Fibroblast of villous mesenchyme (primary cell): ENCODE data around the gene FGD6. TPM values are rescaled to one million over a fixed set of nuclear protein-coding genes. Genes with fewer than 3 reads are reported as not detected.

ENCODE experiments used
- DNase-seq: peaks from one replicate; pipeline ENCODE4 v3.0.0-alpha.2; 2010; ENCODE audit warnings: low read depth
- H3K4me3 ChIP-seq: 2 replicates; pipeline ENCODE4 v1.5.1; 2011; ENCODE audit warnings: low read depth, mild to moderate bottlenecking, low read length
- total RNA-seq: library from RNA; depleted of rRNA; stranded (reverse); fragments of >200 nt; gene quantifications from 2 replicates; pipeline ENCODE4 v1.2.3, GENCODE V29; 2012
- TF ChIP-seq, protein P1 (sequence below): IDR thresholded peaks from 2 replicates; pipeline ENCODE4 v1.5.1; 2012; ENCODE audit warnings: low read depth, mild to moderate bottlenecking, low read length; ENCODE audit not compliant: insufficient read depth

Gene FGD6
- total RNA-seq, 1 donor = 18.1 TPM

DNA sequence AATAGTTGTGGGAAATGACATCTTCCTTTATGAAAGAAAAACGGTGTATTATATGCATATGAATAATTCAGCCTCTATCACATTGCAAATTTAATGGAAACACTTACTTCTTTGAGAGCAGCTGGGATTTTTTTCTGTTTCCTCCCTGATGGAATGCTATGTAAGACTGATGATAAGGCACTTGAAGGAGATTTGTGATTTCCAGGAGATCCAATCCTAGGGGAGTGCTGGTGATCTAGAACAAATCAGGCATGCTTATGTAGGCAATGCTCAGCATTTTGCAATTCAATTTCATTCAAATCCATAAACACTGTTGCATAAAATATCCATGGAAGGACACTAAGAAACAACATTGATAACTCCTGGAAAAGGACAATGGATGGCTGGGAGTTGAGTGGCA lies 127.8 kb downstream of the FGD6 start:
- DNase-seq = no peak
- no peak overlapping the region for H3K4me3 ChIP-seq
- TF ChIP-seq, protein P1, sequence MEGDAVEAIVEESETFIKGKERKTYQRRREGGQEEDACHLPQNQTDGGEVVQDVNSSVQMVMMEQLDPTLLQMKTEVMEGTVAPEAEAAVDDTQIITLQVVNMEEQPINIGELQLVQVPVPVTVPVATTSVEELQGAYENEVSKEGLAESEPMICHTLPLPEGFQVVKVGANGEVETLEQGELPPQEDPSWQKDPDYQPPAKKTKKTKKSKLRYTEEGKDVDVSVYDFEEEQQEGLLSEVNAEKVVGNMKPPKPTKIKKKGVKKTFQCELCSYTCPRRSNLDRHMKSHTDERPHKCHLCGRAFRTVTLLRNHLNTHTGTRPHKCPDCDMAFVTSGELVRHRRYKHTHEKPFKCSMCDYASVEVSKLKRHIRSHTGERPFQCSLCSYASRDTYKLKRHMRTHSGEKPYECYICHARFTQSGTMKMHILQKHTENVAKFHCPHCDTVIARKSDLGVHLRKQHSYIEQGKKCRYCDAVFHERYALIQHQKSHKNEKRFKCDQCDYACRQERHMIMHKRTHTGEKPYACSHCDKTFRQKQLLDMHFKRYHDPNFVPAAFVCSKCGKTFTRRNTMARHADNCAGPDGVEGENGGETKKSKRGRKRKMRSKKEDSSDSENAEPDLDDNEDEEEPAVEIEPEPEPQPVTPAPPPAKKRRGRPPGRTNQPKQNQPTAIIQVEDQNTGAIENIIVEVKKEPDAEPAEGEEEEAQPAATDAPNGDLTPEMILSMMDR = no peak

DNA sequence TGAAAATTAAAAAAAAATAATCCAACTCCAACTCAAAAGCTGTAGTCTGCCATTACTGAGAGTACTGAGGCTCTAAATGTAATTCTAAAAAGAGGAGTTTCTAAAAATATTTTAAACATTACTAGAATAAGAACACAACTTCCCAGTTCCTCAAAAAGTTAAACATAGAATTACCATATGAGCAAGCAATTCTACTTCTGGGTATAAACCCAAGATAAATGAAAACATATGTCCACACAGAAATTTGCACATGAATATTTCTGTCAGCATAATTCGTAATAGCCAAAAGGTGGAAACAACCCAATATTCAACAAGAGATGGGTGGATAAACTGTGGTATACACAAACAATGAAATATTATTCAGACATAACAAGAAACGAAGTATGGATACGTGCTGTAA lies 128.9 kb downstream of the FGD6 start:
- no peak for DNase-seq
- TF ChIP-seq, protein P1 = no peak
- no peak overlapping the region for H3K4me3 ChIP-seq

DNA sequence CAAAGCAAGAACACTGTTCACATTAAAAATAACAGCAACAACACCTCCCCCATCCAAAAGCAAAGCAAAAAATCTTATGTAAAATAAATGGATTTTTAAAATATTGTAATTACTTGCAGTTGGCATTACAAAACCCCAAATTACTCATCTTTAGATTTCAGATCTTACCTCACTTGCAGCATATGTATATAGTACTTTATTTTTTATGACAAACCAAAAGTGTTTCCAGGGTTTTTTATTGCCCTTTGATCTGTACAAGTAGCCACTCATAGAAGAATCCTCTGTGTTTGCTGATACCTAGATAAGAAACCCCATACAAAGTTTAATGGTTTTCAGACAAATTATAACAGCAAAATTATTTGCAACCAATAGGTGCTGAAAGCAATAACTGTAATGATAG lies 131.7 kb downstream of the FGD6 start:
- TF ChIP-seq, protein P1 = no peak
- no peak overlapping the region for H3K4me3 ChIP-seq
- DNase-seq = peak; percentile 62

DNA sequence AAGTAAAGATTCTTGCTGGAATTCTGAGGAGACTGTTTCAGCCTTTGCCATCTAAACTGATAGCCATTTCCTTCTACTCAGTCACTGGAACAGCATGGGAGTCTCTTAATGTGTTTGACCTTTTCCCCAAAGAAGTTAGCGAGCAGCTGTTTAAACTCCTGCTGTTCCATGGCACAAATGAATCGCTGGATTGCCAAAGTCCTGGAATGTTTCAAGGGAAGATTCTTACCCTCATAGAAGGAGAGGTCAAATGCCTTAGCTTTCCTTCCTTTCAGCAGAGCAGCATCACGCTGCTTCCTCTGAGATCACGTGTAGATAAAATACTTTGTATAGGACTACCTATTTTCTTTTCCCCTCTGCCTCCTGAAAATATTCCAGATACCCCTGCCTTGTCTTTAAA lies 133.3 kb downstream of the FGD6 start:
- TF ChIP-seq, protein P1 = no peak
- peak; percentile 97 for DNase-seq
- H3K4me3 ChIP-seq = no peak overlapping the region

DNA sequence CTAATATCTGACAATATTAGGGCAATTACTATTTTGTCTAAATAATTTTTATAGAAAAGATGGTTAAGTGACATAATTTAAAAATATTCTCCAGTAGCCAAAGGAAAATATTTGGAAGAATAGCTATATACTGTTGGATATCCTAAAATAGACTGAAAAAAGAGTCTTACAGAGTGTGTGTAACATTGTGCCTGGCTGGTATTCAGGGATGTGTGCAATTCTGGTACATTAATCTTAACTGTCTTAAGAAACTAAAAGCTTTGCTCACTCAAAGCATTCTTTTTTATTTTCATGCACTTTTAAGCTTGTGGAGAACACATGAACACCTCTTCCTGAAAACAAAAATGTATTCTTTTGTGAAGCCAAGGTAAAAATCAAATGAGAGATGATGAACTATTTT lies 133.8 kb downstream of the FGD6 start:
- DNase-seq = no peak
- no peak overlapping the region for H3K4me3 ChIP-seq
- TF ChIP-seq, protein P1 = no peak

DNA sequence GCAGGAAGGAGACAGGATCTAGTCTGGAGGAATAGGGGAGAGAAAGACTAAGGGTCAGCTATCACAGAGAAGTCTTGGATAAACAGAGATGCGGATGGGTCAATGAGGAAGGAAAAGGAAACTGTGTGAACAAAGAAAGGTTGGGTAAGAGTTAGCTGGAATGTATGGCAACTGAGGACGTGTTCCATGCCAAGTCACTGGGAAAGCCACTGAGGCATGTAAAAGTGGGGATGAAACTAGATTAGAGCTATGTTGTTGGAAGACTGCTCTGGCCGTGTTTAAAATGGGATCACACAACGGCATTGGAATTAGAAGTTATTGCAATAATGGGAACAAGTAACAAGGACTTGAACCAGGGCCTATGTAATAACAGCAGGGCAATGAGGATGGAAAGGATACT lies 139.9 kb downstream of the FGD6 start:
- TF ChIP-seq, protein P1 = no peak
- no peak overlapping the region for H3K4me3 ChIP-seq
- DNase-seq = no peak

DNA sequence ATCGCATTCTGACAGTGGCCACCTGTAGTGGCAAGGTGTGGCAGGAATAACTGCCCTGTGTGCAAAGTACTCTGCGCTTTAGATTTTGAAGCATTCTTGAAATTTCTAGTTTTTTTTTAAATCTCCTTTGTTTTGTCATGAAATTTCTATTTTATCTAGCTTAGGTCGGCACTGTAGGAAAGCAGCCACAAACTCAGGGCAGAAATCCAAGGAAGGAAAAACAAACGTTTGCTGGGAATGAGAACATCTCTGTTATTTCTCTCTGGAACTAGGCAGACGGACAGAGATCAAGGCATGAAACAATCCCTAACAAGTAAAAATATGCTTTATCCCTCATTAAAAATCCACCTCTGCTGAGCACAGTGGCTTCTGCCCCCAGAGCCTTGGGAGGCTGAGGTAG lies 142.5 kb downstream of the FGD6 start:
- no peak overlapping the region for H3K4me3 ChIP-seq
- TF ChIP-seq, protein P1 = no peak
- DNase-seq = peak; percentile 26
